A549 (cell line): ENCODE data around the gene TOMM20. TPM values are rescaled to one million over a fixed set of nuclear protein-coding genes. Genes with fewer than 3 reads are reported as not detected.

Experiments
- ATAC-seq, 2 experiments: fragments of 200-7000 bp in 1 of 2; fragments of >200 bp in 1 of 2; cut with Nextera tagmentation in 1 of 2; cut with Tn5 transposase in 1 of 2; 3 replicates each; pipeline versions ENCODE4 v1.8.0 to v1.9.1; 2018 to 2020; ENCODE audit warnings: mild to moderate bottlenecking in 1 of 2, moderate library complexity in 1 of 2
- CTCF ChIA-PET: fragments of 300-600 bp; sonication (Branson Sonifier 250); formaldehyde crosslinking; extraction: SDS; loops from one replicate; lab custom pipeline; 2021; ENCODE audit warnings: antibody characterized with exemption, inconsistent platforms; lab: Yijun Ruan, JAX
- POLR2A ChIA-PET: fragments of 350-600 bp; formaldehyde crosslinking; extraction: SDS; loops from one replicate; lab custom pipeline; 2021; ENCODE audit warnings: antibody characterized with exemption, inconsistent platforms; lab: Yijun Ruan, JAX
- DNase-seq, 2 experiments: peaks; one replicate each; pipeline versions ENCODE4 v3.0.0 to v3.0.0-alpha.2; 2011 to 2016; ENCODE audit warnings: low read depth in 1 of 2, low spot score in 1 of 2
- FAIRE-seq: peaks from 2 replicates; lab custom pipeline; 2011; peaks lifted over from hg19 to GRCh38; lab: Jason Lieb, UNC
- H3K27ac ChIP-seq, 2 experiments: fragments of >200 bp; sonication (Bioruptor Twin); formaldehyde crosslinking; 3 replicates each; pipeline ENCODE4 v1.5.1; 2016 to 2017
- H3K4me1 ChIP-seq: fragments of >200 bp; sonication (Bioruptor Twin); formaldehyde crosslinking; 3 replicates; pipeline ENCODE4 v1.6.1; 2016
- H3K4me2 ChIP-seq: fragments of >200 bp; sonication (Bioruptor Twin); formaldehyde crosslinking; 3 replicates; pipeline ENCODE4 v1.6.1; 2016
- H3K4me3 ChIP-seq: fragments of >200 bp; sonication (Bioruptor Twin); formaldehyde crosslinking; 3 replicates; pipeline ENCODE4 v1.5.1; 2016
- H3K9me3 ChIP-seq: fragments of >200 bp; sonication (Bioruptor Twin); formaldehyde crosslinking; 3 replicates; pipeline ENCODE4 v1.6.1; 2016
- ATOH8 ChIP-seq: fragments of 250-450 bp; sonication (Bioruptor Pico); IDR thresholded peaks from 2 replicates; pipeline ENCODE4 v1.5.0; 2020; ENCODE audit warnings: low read depth, mild to moderate bottlenecking, moderate library complexity
- CBX2 ChIP-seq: fragments of 200-600 bp; sonication (generic); IDR thresholded peaks from 2 replicates; pipeline ENCODE4 v1.6.1; 2016; ENCODE audit warnings: low read depth, mild to moderate bottlenecking, borderline replicate concordance
- CTCF ChIP-seq: fragments of >200 bp; sonication (Bioruptor Twin); formaldehyde crosslinking; IDR thresholded peaks from 3 replicates; pipeline ENCODE4 v1.5.1; 2016
- EHF ChIP-seq: fragments of 250-450 bp; sonication (Bioruptor Pico); IDR thresholded peaks from 2 replicates; pipeline ENCODE4 v1.5.0; 2020; ENCODE audit warnings: mild to moderate bottlenecking
- EHMT2 ChIP-seq: fragments of 200-600 bp; sonication (generic); IDR thresholded peaks from 2 replicates; pipeline ENCODE4 v1.6.1; 2016; ENCODE audit warnings: antibody characterized with exemption, low read depth, mild to moderate bottlenecking, moderate library complexity
- ESRRA ChIP-seq: fragments of 150-350 bp; IDR thresholded peaks from 2 replicates; pipeline ENCODE4 v1.6.1; 2014; ENCODE audit warnings: mild to moderate bottlenecking, low read length, borderline replicate concordance
- HDAC2 ChIP-seq: fragments of 200-600 bp; sonication (generic); IDR thresholded peaks from 2 replicates; pipeline ENCODE4 v1.6.1; 2016
- HES2 ChIP-seq: fragments of >200 bp; sonication (Bioruptor Twin); formaldehyde crosslinking; IDR thresholded peaks from 2 replicates; pipeline ENCODE4 v1.6.1; 2016
- JUN ChIP-seq, 2 experiments: fragments of >200 bp; sonication (Bioruptor Twin); formaldehyde crosslinking; IDR thresholded peaks; 2 replicates in 1 of 2; 3 replicates in 1 of 2; pipeline ENCODE4 v1.6.1; 2016 to 2017
- JUNB ChIP-seq: fragments of >200 bp; sonication (Bioruptor Twin); formaldehyde crosslinking; IDR thresholded peaks from 2 replicates; pipeline ENCODE4 v1.6.1; 2016
- KDM5A ChIP-seq: fragments of 200-600 bp; sonication (generic); IDR thresholded peaks from 2 replicates; pipeline ENCODE4 v1.6.1; 2016; ENCODE audit warnings: antibody characterized with exemption, mild to moderate bottlenecking
- MAX ChIP-seq: IDR thresholded peaks from 2 replicates; pipeline ENCODE4 v1.6.1; 2012
- MYC ChIP-seq: IDR thresholded peaks from 2 replicates; pipeline ENCODE4 v1.6.1; 2012; ENCODE audit warnings: mild to moderate bottlenecking, inconsistent platforms, low read length, improper control_type of control experiment, borderline replicate concordance
- RAD21 ChIP-seq, 2 experiments: fragments of >200 bp in 1 of 2; sonication (Bioruptor Twin) in 1 of 2; formaldehyde crosslinking in 1 of 2; IDR thresholded peaks in 1 of 2; conservative IDR thresholded peaks in 1 of 2; 2 replicates in 1 of 2; 3 replicates in 1 of 2; pipeline ENCODE4 v1.6.1; 2012 to 2018; ENCODE audit warnings: inconsistent platforms in 1 of 2
- RCOR1 ChIP-seq: fragments of 150-350 bp; IDR thresholded peaks from 2 replicates; pipeline ENCODE4 v1.6.1; 2014; ENCODE audit warnings: antibody characterized with exemption, low read length, low read depth
- REST ChIP-seq: fragments of 200-600 bp; sonication (generic); IDR thresholded peaks from 2 replicates; pipeline ENCODE4 v1.6.1; 2016; ENCODE audit warnings: antibody characterized with exemption, mild to moderate bottlenecking, moderate library complexity
- SMC3 ChIP-seq: fragments of >200 bp; sonication (Bioruptor Twin); formaldehyde crosslinking; IDR thresholded peaks from 3 replicates; pipeline ENCODE4 v1.6.1; 2018; ENCODE audit warnings: inconsistent platforms
- TP53 ChIP-seq: fragments of 250-450 bp; sonication (Bioruptor Pico); IDR thresholded peaks from 2 replicates; pipeline ENCODE4 v1.5.0; 2021; ENCODE audit warnings: mild to moderate bottlenecking, moderate library complexity
- USF2 ChIP-seq: fragments of 450-650 bp; IDR thresholded peaks from 2 replicates; pipeline ENCODE4 v1.6.1; 2014; ENCODE audit warnings: antibody characterized with exemption
- WGBS: methylation state at CpG from one replicate; pipeline ENCODE4 v1.1.6; 2017; ENCODE audit errors: missing lambda C conversion rate; 5-methylcytosine and 5-hydroxymethylcytosine counted together
- polyA plus RNA-seq, 4 experiments: library from polyadenylated mRNA; depleted of rRNA in 3 of 4; stranded (reverse); fragments of >200 nt; fragmentation: RNase III in 1 of 4; extraction: RNeasy Plus Mini Kit Qiagen cat#74134 plus additional on column Dnase treatment in 1 of 4; gene quantifications; 2 replicates in 3 of 4; 3 replicates in 1 of 4; pipeline ENCODE4 v1.2.3, GENCODE V29; 2011 to 2017
- TF ChIP-seq, protein P1 (sequence below): fragments of 250-450 bp; sonication (Bioruptor Pico); IDR thresholded peaks from 2 replicates; pipeline ENCODE4 v1.5.0; 2021; ENCODE audit warnings: mild to moderate bottlenecking, moderate library complexity, borderline replicate concordance

Gene TOMM20
- polyA plus RNA-seq, 2 of the 4 experiments (the other 2 are of a cell fraction): 112 to 122 TPM

- no peak for TF ChIP-seq JUNB
- TF ChIP-seq, protein P1, sequence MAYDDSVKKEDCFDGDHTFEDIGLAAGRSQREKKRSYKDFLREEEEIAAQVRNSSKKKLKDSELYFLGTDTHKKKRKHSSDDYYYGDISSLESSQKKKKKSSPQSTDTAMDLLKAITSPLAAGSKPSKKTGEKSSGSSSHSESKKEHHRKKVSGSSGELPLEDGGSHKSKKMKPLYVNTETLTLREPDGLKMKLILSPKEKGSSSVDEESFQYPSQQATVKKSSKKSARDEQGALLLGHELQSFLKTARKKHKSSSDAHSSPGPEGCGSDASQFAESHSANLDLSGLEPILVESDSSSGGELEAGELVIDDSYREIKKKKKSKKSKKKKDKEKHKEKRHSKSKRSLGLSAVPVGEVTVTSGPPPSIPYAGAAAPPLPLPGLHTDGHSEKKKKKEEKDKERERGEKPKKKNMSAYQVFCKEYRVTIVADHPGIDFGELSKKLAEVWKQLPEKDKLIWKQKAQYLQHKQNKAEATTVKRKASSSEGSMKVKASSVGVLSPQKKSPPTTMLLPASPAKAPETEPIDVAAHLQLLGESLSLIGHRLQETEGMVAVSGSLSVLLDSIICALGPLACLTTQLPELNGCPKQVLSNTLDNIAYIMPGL (CRISPR knock-in tag): no peak
Measured at GRCh38 chr1:235145639-235146038, 17.0 kb upstream of the TOMM20 start (continued).

DNA sequence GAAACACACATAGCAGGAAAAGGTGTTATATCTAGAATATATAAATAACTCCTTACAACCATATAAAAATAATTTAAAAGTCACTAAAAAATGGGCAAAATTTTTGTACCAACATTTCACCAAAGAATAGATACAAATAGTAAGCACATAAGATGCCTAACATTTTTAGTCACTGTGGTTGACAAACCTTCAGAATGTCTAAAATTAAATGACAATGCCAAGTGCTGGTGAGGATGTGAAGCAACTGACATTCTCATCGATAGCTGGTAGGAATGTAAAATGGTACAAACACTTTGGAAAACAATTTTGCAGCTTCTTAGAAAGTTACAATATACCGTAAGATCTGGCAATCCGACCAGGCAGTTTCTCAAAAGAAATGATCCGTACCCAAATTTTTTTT is 14.4 kb upstream of the TOMM20 start:
- H3K27ac ChIP-seq: no peak overlapping the region
- ChIA-PET POLR2A (no interaction called here), CTCF (interaction anchor here (0.9 kb wide), 1 partner anchor 38 kb away, joined by 3 read pairs; no protein-coding TSS in a partner anchor)
- FAIRE-seq (no peak), DNase-seq (no peak), ATAC-seq (no peak)
- H3K4me1 ChIP-seq: no peaks in the 10 kb centered on the region
- WGBS: 95% methylated on average over 4 of the region's 4 CpGs
- TF ChIP-seq CTCF (no peak), TP53 (CRISPR knock-in tag) (no peak), EHF (CRISPR knock-in tag) (no peak), MYC (no peak), KDM5A (no peak), HES2 (no peak), CBX2 (no peak), ESRRA (no peak), JUN (IDR thresholded peaks at IDR 0.05) (no peak), SMC3 (no peak), RAD21 (conservative IDR thresholded peaks at IDR 0.05 in 1 of 2, IDR thresholded peaks at IDR 0.05 in 1 of 2) (no peak), MAX (no peak), REST (no peak), USF2 (no peak), RCOR1 (no peak), ATOH8 (CRISPR knock-in tag) (no peak), HDAC2 (no peak), EHMT2 (no peak), JUNB (no peak)
- no peaks in the 10 kb centered on the region for H3K9me3 ChIP-seq
- no peak overlapping the region for H3K4me3 ChIP-seq
- no peak overlapping the region for H3K4me2 ChIP-seq
